ENCODE data around the gene PRKCB. TPM values are rescaled to one million over a fixed set of nuclear protein-coding genes. Genes with fewer than 3 reads are reported as not detected.

Gene PRKCB
- polyA plus RNA-seq, 3 donors = 57.4 to 87.4 (median 75.5) TPM

GRCh38 chr16:23929237-23929636, 93.5 kb downstream of the PRKCB start:
- no peak overlapping the region for H2AFZ ChIP-seq (ENCODE audit: insufficient read depth, low read depth, low read length, poor library complexity, severe bottlenecking)
- no peak overlapping the region for H3K4me2 ChIP-seq (replicated peaks; ENCODE audit: extremely low read depth, low read length, poor library complexity, severe bottlenecking)
- no peak for DNase-seq
- no peak overlapping the region for H3K4me3 ChIP-seq (replicated peaks in 1 of 3; ENCODE audit: low read depth in 2 of 3, low read length in 3 of 3)
- H3K27me3 ChIP-seq (ENCODE audit: control insufficient read depth in 2 of 2, insufficient read depth in 2 of 2, low read length in 2 of 2) = no peaks in the 10 kb centered on the region
- peak overlapping the region in 1 of 7 donors; percentile 30 for H3K27ac Mint-ChIP-seq
- peaks cover 0 to 5% (median 0%) of the 10 kb centered on the region in 7 donors for H3K9me3 Mint-ChIP-seq
- no peak overlapping the region for H3K27ac ChIP-seq (ENCODE audit: low read depth in 1 of 2, low read length in 2 of 2)
- H3K4me1 Mint-ChIP-seq = peaks cover 34% of the 10 kb centered on the region
- intact Hi-C loops (cut with micrococcal nuclease) = no loop called here
- H3K79me2 ChIP-seq (ENCODE audit: insufficient read depth, low read length) = peaks cover 94% of the 10 kb centered on the region
- no peak overlapping the region for H3K4me3 Mint-ChIP-seq
- H3K9me3 ChIP-seq (replicated peaks in 1 of 2; ENCODE audit: control insufficient read depth in 1 of 2, insufficient read depth in 1 of 2, low read length in 2 of 2) = no peaks in the 10 kb centered on the region
- H3K36me3 ChIP-seq (replicated peaks in 1 of 2; ENCODE audit: control insufficient read depth in 1 of 2, insufficient read depth in 2 of 2, low read length in 2 of 2) = peaks cover 8 to 37% of the 10 kb centered on the region in 2 donors
- WGBS (ENCODE audit: insufficient coverage) = 100% methylated on average over 1 of the region's 4 CpGs
- no peak overlapping the region for H3K9ac ChIP-seq (ENCODE audit: insufficient read depth, low read length, poor library complexity, severe bottlenecking)
- H3K4me1 ChIP-seq (ENCODE audit: control insufficient read depth in 1 of 2, insufficient read depth in 2 of 2, low read length in 2 of 2) = peaks cover 4 to 7% of the 10 kb centered on the region in 2 donors
- H3K27me3 Mint-ChIP-seq (ENCODE audit: low read depth in 3 of 3) = peaks cover 0 to 2% (median 2%) of the 10 kb centered on the region in 3 donors
- peaks cover 26 to 39% of the 10 kb centered on the region in 2 donors for H3K36me3 Mint-ChIP-seq
- no peak for TF ChIP-seq CTCF (IDR thresholded peaks at IDR 0.05)
- peaks cover 97% of the 10 kb centered on the region for H4K20me1 ChIP-seq (ENCODE audit: insufficient read depth, low read length)

- Histone ChIP-seq H3K79me2 (ENCODE audit: insufficient read depth, low read length) (peaks cover 94% of the 10 kb centered on the region), H2AFZ (ENCODE audit: insufficient read depth, low read depth, low read length, poor library complexity, severe bottlenecking) (no peak overlapping the region), H3K4me3 (replicated peaks in 1 of 3; ENCODE audit: low read depth in 2 of 3, low read length in 3 of 3) (no peak overlapping the region), H4K20me1 (ENCODE audit: insufficient read depth, low read length) (peaks cover 97% of the 10 kb centered on the region), H3K9me3 (replicated peaks in 1 of 2; ENCODE audit: control insufficient read depth in 1 of 2, insufficient read depth in 1 of 2, low read length in 2 of 2) (no peaks in the 10 kb centered on the region), H3K27me3 (ENCODE audit: control insufficient read depth in 2 of 2, insufficient read depth in 2 of 2, low read length in 2 of 2) (no peaks in the 10 kb centered on the region), H3K4me2 (replicated peaks; ENCODE audit: extremely low read depth, low read length, poor library complexity, severe bottlenecking) (no peak overlapping the region), H3K27ac (ENCODE audit: low read depth in 1 of 2, low read length in 2 of 2) (no peak overlapping the region), H3K9ac (ENCODE audit: insufficient read depth, low read length, poor library complexity, severe bottlenecking) (no peak overlapping the region), H3K4me1 (ENCODE audit: control insufficient read depth in 1 of 2, insufficient read depth in 2 of 2, low read length in 2 of 2) (peaks cover under 1 to 1% of the 10 kb centered on the region in 2 donors), H3K36me3 (replicated peaks in 1 of 2; ENCODE audit: control insufficient read depth in 1 of 2, insufficient read depth in 2 of 2, low read length in 2 of 2) (peaks cover 8 to 37% of the 10 kb centered on the region in 2 donors)
- peaks cover 26 to 42% of the 10 kb centered on the region in 2 donors for H3K36me3 Mint-ChIP-seq
- no CpG with 5 or more reads among the region's 5 CpGs for WGBS (ENCODE audit: insufficient coverage)
- H3K4me1 Mint-ChIP-seq = peaks cover 34% of the 10 kb centered on the region
- H3K4me3 Mint-ChIP-seq = no peak overlapping the region
- peaks cover 0 to 2% (median 2%) of the 10 kb centered on the region in 3 donors for H3K27me3 Mint-ChIP-seq (ENCODE audit: low read depth in 3 of 3)
- peaks cover 0 to 5% (median 0%) of the 10 kb centered on the region in 7 donors for H3K9me3 Mint-ChIP-seq
- DNase-seq = no peak
- TF ChIP-seq CTCF (IDR thresholded peaks at IDR 0.05) = no peak
- intact Hi-C loops (cut with micrococcal nuclease) = no loop called here
- no peak overlapping the region for H3K27ac Mint-ChIP-seq
Measured at GRCh38 chr16:23929856-23930255, 94.1 kb downstream of the PRKCB start.

Measured in CD14-positive monocyte (primary cell).